Stimulated activated naive CD4-positive, alpha-beta T cell treated with Interleukin-2 at 50 U/mL for 16 hours (primary cell): ENCODE measurements around the gene ANKRD60.

Experiments
- DNase-seq: peaks from one replicate; lab custom pipeline; 2025; lab: John Stamatoyannopoulos, UW

The ANKRD60 gene

GRCh38 chr20:58192567-58192966 lies 35.9 kb downstream of the ANKRD60 start:
- peak; percentile 3 for DNase-seq

GRCh38 chr20:58192065-58192464 lies 36.4 kb downstream of the ANKRD60 start:
- no peak for DNase-seq

GRCh38 chr20:58188527-58188926 lies 39.9 kb downstream of the ANKRD60 start:
- DNase-seq, result no peak

GRCh38 chr20:58184984-58185383 lies 43.5 kb downstream of the ANKRD60 start:
- no peak for DNase-seq

GRCh38 chr20:58184063-58184462 lies 44.4 kb downstream of the ANKRD60 start:
- DNase-seq, result no peak

GRCh38 chr20:58182521-58183140 lies 45.8 kb downstream of the ANKRD60 start:
- DNase-seq, result no peak

GRCh38 chr20:58179432-58180099 lies 48.9 kb downstream of the ANKRD60 start:
- peak; percentile 37 for DNase-seq

GRCh38 chr20:58179083-58179431 lies 49.4 kb downstream of the ANKRD60 start:
- no peak for DNase-seq

GRCh38 chr20:58177799-58178198 lies 50.7 kb downstream of the ANKRD60 start:
- no peak for DNase-seq

- DNase-seq, result no peak
Observed at GRCh38 chr20:58175836-58176235, 52.6 kb downstream of the ANKRD60 start.

- DNase-seq, result no peak
Observed at GRCh38 chr20:58175425-58175824, 53.0 kb downstream of the ANKRD60 start.

- DNase-seq, result no peak
Observed at GRCh38 chr20:58174708-58175280, 53.7 kb downstream of the ANKRD60 start.

- no peak for DNase-seq
Observed at GRCh38 chr20:58173930-58174707, 54.3 kb downstream of the ANKRD60 start.

GRCh38 chr20:58173091-58173490 lies 55.4 kb downstream of the ANKRD60 start:
- DNase-seq, result no peak

GRCh38 chr20:58171796-58172425 lies 56.5 kb downstream of the ANKRD60 start:
- no peak for DNase-seq

- no peak for DNase-seq
Observed at GRCh38 chr20:58169450-58169849, 59.0 kb downstream of the ANKRD60 start.

- DNase-seq, result no peak
Observed at GRCh38 chr20:58168843-58169242, 59.6 kb downstream of the ANKRD60 start.

GRCh38 chr20:58167759-58168158 lies 60.7 kb downstream of the ANKRD60 start:
- no peak for DNase-seq
